Stimulated activated CD4-positive, alpha-beta T cell treated with anti-CD3 and anti-CD28 coated beads, Interleukin-4, amount 100 ng/mL, for 24 hours (primary cell): Measurements from ENCODE around the gene CAPZA2.
"Not testable (repeated sequence)": the region's sequence is repeated elsewhere in the genome, so short reads cannot be mapped to it uniquely, and the experiment has no call there.

ENCODE experiments used
- DNase-seq: peaks from one replicate; pipeline ENCODE4 v3.0.0-alpha.2; 2020

CAPZA2 gene

DNA sequence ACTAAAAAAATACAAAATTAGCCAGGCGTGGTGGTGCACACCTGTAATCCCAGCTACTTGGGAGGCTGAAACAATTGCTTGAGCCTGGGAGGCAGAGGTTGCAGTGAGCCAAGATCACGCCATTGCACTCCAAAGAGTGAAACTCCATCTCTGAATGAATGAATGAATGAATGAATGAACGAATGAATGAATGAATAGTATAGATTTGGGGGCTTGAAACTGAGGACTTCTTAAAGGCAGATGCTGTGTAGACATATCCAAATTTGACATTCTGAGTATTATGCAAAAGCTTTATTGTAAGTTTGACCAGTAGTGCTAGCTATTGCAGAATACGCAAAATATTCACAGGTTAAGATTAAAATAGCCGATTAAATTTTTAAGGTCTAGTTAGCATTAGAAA, 60.2 kb downstream of the CAPZA2 start:
- DNase-seq = no peak

DNA sequence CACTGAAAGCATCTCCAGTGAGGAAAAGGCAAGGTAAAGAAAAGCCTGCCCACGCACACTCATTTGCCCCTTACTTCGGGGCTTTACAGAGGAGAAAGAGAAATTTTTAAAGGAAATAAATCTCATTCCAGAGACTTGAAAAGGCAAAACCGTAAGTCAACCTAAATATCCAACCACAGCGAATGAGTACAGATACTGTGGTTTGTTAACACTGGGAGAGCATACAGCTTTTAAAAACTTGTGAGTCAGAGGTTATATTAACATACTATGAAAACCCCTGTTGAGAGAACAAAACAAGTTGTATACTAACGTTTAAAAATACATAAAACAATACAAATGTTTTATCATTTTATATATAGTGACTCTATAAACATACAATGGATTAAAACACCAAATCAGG, 62.4 kb downstream of the CAPZA2 start:
- no peak for DNase-seq

DNA sequence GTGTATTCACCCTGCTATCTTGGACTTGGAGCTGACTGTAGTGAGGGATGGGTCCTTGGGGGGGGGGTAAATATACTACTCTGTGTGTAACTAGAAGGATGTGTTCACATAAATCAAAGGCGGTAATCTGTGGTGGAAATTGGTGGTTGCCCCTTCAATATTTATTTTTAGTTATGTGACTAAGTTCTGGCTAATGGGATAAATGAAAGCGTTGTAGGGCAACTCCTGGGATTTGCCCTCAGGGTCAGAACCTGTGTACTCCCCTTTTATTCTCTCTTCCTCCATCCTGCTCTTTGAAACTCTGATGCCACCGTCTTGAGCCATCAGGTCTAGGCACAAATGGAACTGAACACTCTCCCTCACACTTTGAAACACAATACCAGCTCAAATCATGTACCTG, 66.6 kb downstream of the CAPZA2 start:
- DNase-seq = no peak

DNA sequence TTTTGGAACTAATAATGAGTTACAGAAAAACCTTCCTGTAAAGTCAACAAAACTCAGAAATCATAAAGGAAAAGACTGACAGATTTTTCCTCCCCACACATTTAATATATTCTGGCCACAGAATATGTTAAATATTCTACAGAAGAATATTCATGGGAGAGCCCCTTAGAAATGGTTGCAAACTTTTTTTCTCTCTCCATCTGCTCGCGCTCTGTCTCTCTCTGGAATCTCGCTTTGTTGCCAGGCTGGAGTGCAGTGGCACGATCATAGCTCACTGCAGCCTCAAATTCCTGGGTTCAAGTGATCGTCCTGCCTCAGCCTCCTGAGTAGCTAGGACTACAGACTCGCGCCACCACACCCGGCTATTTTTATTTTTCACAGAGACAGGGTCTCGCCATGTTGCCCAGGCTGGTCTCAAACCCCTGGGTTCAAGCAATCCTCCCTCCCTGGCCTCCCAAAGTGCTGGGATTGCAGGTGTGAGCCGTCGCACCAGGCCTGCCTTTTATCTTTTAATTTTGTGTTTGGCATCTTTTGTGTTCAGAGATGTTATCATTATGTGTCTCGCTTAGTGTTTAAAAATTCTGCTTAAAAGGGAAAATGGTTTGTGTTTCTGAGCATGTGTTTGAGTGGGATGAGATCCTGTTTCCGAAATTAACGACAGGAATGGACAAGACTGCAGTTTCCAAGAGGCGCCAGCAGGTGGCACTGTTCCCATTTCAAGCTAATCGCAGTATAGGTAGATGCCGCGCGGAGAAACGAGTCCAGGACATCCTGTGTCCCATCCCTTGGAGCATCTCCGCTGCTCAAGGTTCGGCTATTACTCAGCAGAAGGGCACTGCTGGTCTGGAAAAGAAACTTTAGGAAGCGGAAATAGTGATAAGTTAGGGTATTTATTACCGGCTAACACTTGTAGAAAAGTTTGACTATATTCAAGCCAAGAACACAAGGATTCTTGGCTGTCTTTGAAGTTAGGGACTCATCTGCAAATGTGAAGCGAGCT, 67.8 kb downstream of the CAPZA2 start:
- peak; percentile 81 for DNase-seq

DNA sequence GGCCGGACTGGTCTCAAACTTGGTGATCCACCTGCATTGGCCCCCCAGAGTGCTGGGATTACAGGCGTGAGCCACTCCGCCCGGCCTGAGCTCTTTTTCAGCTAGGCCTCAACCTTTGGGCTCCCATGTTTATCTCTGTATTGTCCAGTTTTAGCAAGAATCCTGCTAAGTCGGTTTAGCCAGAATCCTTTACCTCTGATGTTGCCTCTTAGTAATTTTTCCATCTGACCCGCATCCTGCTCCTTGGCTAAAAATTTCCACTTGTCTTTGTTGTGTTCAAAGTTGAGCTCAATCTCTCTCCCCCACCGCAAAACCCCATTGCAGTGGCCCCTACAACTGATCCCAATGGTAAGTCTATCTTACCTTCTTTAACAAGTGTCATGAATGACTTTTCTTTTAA, 70.2 kb downstream of the CAPZA2 start:
- no peak for DNase-seq

DNA sequence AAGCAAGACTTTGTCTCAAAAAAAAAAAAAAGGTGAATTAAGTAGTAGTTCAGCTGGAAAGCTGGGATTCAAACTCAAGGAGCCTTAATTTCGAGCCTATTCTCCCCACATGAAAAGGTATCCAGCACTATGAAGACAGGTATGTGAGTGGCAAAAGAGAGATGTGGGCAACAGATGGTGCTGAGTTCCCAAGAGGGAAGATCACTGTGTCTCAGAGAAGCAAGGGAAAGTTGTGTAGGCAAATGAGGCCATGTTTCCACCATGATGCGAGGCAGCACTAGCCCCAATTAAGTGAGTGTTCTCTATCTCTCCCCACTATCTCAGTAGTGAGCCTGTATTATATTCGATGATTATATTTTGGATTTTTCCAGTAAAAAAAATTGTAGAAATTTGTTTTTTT, 71.1 kb downstream of the CAPZA2 start:
- no peak for DNase-seq

DNA sequence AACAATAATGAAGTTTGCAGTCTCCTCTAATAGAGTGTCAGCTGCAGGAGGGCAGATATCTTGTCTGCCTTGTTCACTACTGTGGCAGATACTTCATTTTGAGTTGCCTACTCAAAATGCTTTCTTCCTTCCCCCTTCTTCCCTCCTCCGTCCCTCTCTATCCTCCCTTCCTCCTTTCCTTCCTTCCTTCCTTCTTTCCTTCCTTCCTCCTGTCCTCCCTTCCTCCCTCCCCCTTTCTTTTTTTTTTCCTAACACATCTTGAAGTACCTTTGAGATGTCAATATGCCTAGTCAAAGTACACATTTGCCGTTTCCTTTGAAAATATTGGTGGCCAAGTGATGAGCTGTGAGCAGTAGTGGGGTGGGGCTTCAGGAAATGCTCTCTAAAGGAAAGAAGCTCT, 72.2 kb downstream of the CAPZA2 start:
- DNase-seq = no peak

DNA sequence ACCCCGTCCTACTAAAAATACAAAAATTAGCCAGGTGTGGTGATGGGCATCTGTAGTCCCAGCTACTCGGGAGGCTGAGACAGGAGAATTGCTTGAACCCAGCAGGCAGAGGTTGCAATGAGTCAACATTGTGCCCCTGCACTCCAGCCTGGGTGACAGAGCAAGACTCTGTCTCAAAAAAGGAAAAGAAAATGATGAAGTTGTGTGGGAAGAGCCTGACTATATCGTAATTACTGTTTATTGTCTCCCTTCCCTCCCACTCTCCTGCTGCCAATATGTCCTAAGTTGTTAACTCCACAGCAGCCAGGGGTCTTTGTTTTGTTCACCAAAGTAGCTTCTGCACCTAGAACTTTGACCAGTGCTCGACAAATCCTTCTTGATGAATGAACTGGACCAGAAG, 74.5 kb downstream of the CAPZA2 start:
- DNase-seq = not testable (repeated sequence)

DNA sequence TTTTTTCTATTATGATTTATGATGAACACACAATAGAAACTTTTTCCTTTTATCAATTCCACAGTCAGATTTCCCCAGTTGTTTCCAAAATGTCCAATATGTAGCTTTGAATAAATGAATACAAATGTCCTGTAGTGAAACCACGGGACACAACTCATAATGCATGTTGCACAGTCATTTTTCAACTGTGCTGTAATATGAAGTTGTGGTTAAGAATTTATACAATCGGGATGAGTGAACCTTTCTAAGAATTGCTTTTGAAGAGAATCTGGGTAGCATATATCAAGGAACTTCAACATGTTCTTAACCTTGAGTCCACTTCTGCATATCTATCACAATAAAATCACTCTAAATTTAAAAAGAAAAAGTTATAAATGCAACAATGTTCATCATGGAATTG, 76.3 kb downstream of the CAPZA2 start:
- no peak for DNase-seq

DNA sequence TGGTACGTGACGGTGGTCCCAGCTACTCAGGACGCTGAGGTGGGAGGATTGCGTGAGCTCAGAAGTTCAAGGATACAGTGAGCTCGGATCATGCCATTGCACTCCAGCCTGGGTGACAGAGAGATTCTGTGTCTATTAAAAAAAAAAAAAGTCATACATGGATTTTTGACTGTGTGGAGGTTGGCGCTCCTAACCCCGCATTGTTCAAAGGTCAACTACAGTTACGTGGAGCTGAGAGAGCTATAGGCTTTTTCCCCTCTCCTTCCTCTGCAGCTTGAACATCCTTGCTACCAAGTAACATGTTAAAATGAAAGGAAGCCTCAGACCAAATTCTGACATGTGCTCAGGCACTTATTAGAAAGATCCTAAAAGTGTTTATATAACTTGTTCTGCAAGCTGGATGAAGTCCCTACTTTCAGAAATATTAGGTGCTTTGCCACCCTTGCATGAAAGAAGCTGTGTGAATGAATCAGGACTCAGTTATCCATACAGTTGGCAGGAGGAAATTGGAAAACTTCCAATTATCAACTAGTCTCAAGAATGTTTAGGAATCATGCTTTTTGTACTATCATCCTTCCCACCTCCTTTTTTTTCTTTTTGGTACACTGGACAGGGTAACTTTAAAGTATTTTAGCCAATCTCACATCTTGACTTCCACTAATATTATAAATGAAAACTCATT, 78.4 kb downstream of the CAPZA2 start:
- DNase-seq = no peak

DNA sequence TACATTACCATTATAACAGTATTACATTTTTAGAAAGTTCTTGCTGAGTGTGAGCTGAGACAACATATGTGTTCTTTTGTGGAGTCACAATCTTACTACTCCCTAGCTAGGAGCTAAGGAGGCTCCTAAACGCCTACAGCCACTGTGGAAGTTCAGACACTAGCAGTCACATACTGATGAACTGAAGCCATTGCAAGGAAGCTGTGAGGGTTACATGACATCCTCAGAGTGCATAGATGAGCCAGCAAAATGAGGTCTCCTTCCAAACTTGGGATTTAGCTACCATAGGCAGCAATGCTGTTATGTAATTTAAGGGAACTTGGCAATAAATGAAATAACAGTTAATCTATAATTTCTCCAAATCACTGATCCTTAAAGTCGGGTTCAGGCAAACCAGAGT, 80.1 kb downstream of the CAPZA2 start:
- DNase-seq = no peak

DNA sequence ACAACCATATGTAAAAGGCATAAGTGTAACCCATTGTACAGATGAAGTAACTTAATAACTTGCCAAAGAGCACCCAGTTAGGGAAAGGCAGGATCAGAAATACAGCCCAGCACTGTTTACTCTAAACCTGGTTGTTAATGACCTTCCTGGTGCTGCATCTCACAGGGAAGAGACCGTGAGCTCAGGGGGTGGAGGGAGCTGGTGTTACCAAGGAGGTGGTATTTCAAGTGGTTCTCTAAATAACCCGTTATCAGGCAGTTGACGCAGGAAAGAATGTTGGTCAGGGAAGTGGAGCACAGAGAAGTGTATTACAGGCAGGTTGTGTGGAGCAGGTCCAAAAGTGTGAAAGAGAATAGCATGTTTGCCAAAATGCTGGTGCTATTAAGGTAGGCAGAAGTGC, 86.5 kb downstream of the CAPZA2 start:
- no peak for DNase-seq

DNA sequence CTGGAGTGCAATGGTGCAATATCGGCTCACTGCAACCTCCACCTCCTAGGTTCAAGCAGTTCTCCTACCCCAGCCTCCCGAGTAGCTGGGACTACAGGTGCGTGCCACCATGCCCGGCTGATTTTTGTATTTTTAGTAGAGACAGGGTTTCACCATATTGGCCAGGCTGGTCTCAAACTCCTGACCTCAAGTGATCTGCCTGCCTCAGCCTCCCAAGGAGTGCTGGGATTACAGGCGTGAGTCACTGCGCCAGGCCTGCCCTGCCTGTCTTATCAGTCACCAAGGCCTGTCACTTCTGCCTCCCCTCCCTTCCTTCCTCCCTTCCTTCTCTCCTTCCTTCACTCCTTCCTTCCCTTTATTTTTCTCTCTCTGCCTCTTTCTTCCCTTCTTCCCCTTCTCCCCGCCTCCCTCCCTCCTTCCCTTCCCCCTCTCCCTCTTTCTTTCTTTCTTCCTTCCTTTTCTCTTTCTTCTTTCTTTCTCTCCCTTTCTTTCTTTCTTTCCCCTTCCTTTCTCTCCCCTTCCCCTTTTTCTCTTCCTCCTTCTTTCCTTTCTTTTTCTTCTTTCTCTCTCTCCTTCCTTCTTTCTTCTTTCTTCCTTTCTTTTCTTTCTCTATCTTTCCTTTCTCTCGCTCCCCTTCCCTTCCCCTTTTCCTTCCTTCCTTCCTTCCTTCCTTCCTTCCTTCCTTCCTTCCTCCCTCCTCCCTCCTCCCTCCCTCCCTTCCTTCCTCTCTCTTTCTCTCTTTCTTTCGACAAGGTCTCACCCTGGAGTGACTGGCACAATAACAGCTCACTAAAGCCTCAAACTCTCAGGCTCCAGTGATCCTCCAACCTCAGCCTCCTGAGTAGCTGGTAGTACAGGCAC, 87.8 kb downstream of the CAPZA2 start:
- no peak for DNase-seq

DNA sequence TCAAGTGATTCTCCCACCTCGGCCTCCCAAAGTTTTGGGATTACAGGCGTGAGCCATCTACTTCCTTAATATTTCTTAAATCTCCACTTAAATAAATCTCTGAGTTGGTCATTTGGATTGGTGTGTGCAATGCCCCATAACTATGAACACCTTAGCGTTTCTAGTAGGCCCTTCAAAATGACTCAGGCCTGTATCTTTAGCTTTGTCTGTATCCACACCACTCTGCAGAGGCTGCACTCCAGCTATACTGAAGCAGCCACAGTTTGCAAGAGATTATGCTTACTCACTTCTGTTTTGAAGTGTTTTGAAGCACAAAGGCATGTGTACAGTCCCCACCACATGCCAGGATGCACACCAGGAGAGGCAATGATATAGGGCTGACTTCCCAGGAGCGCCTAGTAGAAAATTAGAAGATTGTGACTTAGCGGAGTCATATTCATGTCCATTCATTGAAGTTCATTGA, 88.5 kb downstream of the CAPZA2 start:
- no peak for DNase-seq

DNA sequence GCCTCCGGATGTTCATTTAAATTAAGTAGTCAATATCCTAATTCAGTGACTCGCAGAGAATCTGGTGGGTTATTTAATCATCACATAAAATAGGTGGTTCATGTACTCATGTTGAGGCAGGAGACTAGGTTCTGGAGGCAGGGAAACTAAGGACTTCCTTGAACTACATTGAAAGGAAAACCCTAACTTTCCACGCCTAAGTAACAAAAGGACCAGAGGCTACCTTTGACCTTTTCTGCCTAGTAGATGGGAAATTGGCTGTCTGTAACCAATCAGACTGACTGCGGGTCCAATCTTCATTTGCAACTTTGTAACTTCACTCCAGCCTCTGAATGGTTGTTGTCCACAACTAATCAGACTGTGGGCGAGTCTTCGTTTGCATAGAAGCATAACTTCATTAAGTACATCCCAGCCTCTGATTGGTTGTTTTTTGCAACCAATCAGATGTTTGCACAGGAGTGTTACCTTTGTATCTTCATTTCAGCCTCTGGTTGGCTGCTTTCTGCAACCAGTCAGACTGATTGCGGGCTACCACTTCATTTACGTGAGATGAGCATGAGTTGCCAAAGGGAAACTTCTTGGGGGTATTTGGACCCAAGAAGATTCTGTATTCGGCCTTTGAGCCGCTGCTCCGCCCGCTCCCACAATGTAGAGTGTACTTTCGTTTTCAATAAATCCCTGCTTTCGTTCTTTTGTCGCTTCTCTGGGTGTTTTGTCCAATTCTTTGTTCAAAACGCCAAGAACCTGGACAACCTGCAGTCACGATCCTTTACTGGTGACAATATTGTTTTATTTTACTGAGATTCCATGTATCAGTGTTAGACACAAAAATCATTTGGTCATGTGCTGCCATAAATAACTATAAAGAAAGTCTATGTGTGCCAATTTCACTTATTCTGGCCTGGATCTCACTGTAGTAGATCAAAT, 89.2 kb downstream of the CAPZA2 start:
- DNase-seq = no peak

DNA sequence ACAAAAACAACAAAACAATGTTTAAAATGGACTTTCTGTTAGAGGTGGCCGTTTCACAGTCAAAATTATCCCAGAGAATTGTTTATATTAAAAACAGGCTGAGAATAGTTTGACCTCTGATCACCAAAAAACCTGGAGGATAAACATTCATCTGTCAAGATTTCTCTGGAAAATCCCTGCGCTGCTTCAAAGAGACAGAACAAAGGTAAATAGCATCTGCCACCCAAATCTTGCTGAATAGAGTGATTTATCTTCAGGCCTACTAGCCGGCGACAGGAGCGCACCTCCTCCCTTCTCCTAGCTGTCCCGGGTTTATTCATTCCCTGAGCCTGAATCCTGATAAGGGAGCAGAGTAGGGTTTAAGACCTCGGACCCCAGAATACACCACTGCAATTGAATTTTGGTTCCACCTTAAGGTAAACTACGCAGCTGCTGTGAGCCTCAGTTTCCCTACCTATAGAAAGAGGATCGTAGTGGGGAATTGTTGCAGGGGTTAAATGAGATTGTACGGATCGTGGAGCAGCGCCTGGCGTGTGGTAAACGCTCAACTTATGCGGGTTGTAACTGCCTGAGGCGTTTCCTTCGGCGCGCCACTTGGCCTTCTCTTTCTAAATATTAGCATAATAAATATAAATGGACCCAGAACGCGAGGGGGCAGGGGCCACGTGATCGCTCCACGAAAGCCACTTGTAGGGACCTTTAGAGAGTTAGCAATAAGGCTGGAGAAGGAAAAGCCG, 90.4 kb downstream of the CAPZA2 start:
- no peak for DNase-seq

DNA sequence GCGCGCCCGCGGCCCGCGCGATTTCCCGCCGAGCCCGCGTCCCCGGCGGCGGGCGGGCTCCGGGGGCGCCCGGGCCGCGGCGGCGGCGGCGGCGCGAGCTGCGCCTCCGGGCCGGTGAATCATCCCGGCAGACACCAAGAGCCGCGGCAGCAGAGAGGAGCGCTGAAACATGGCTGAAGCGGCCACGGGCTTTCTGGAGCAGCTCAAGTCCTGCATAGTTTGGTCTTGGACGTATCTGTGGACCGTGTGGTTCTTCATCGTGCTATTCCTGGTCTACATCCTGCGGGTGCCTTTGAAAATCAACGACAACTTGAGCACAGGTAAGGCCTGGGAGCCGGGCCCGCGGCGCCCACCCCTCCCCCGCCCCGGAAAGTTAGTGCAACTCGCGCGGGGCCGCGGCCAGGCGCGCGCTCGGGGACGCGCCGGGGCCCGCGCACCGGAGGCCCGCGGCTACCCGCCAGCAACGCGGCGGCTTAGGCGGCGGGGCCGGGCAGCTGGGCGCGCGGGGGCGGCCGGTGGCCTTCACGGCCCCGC, 91.1 kb downstream of the CAPZA2 start, which contains the start of gene ST7:
ST7 (plus strand) TSS at position 130 of the 534 bp plus-strand sequence; CDS start at position 170, 40 bp downstream.
- peak; percentile 69 for DNase-seq

DNA sequence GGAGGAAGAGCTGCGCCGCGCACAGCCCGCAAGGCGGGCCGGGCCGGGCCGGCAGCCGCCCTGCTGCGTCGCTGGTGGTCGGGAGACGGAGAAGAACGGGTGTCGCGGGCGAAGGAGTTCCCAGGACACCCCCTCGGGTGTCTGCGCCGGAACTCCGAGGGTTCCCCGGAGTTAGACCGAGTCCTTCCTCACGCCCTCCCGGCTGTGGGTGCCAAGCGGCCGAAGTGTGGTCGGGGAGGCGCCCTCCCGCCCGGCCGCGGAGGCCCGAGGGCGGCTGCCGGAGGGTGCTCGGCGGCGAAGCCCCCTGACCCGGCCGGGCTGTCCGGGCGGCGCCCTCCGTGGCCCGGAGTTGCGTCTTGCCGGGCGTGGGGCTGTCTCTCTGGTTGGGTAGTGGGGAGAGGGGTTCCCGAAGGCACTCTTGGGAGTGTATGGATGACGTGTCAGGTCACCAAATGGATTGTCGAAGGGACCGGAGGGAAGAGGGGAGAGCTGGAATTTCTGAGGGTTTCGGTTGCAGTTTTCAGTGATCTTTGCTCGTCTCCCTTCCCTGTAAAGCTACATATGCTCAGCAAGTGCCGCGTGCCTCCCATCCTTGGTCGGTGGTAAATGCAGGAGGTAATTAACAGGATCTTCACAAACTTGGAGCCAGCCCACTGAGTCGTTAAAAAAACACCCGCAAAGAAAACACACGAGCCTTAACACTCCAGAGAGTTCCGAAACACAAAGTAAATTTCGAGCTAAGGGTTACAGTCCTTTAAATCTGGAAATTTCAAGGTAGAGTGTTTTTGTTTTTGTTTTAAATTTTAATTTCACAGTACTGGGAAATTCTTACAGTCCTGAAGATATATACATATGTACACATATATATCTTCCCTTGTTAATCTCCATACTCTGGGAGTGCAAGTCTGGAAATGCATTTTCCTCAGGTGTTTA, 91.8 kb downstream of the CAPZA2 start:
- peak; percentile 17 for DNase-seq

DNA sequence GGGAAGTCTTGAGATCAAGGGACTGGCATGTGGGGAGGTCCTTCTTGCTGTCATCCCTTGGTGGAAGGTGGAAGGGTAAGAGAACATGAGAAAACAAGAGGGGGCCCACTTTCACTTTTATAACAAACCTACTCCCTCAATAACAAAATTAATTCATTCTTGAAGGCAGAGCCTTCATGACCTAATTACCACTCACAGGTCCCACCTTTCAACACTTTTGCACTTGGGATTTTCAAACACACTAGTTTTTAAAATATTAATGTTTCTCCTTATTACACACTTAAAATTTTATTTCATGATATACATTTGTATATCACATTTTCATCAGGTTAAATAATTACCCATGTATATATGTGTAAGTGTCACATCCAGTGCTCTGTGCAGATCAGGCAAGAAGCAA, 93.0 kb downstream of the CAPZA2 start:
- DNase-seq = no peak
